Keratinocyte (primary cell): ENCODE data around the gene STEEP1. TPM values are rescaled to one million over a fixed set of nuclear protein-coding genes. Genes with fewer than 3 reads are reported as not detected.

ENCODE experiments used
- DNase-seq: peaks from one replicate; pipeline ENCODE4 v3.0.0-alpha.2; 2011; ENCODE audit warnings: low read depth, missing footprints, low spot score
- FAIRE-seq: peaks from 2 replicates; lab custom pipeline; 2011; peaks lifted over from hg19 to GRCh38; lab: Jason Lieb, UNC
- H2AFZ ChIP-seq: 2 replicates; pipeline ENCODE4 v1.6.0; 2012; ENCODE audit warnings: low read length, control low read depth, inconsistent platforms; ENCODE audit not compliant: control insufficient read depth
- H3K27ac ChIP-seq: 2 replicates; pipeline ENCODE4 v1.5.1; 2011; ENCODE audit warnings: low read length; ENCODE audit not compliant: control insufficient read depth, insufficient read depth
- H3K27me3 ChIP-seq: 3 replicates; pipeline ENCODE4 v1.6.0; 2011; ENCODE audit warnings: low read length; ENCODE audit not compliant: control insufficient read depth, insufficient read depth; ENCODE audit errors: extremely low read depth
- H3K36me3 ChIP-seq, 2 experiments: 2 replicates in 1 of 2; 3 replicates in 1 of 2; pipeline ENCODE4 v1.5.1; 2011; ENCODE audit warnings: low read length in 2 of 2, mild to moderate bottlenecking in 1 of 2; ENCODE audit not compliant: control insufficient read depth in 2 of 2, insufficient read depth in 2 of 2; ENCODE audit errors: extremely low read depth in 1 of 2
- H3K4me1 ChIP-seq: 3 replicates; pipeline ENCODE4 v1.5.1; 2011; ENCODE audit warnings: low read length; ENCODE audit not compliant: control insufficient read depth, insufficient read depth; ENCODE audit errors: extremely low read depth
- H3K4me2 ChIP-seq: 3 replicates; pipeline ENCODE4 v1.6.0; 2011; ENCODE audit warnings: low read depth, low read length; ENCODE audit not compliant: control insufficient read depth, insufficient read depth; ENCODE audit errors: extremely low read depth
- H3K4me3 ChIP-seq, 3 experiments: fragments of 200-600 bp in 1 of 3; sonication (generic) in 1 of 3; 2 replicates in 2 of 3; 3 replicates in 1 of 3; pipeline ENCODE4 v1.5.1; 2011 to 2016; ENCODE audit warnings: low read length in 3 of 3, mild to moderate bottlenecking in 3 of 3, control low read depth in 2 of 3, inconsistent platforms in 1 of 3, low read depth in 1 of 3, mixed read lengths in 1 of 3, mixed run types in 1 of 3, moderate library complexity in 1 of 3; ENCODE audit not compliant: control insufficient read depth in 2 of 3, insufficient read depth in 2 of 3; ENCODE audit errors: extremely low read depth in 1 of 3
- H3K79me2 ChIP-seq: 2 replicates; pipeline ENCODE4 v1.6.0; 2012; ENCODE audit warnings: low read length; ENCODE audit not compliant: control insufficient read depth, insufficient read depth
- H3K9ac ChIP-seq: 3 replicates; pipeline ENCODE4 v1.6.0; 2011; ENCODE audit warnings: low read length; ENCODE audit not compliant: control insufficient read depth, insufficient read depth; ENCODE audit errors: extremely low read depth
- H3K9me1 ChIP-seq: 3 replicates; pipeline ENCODE4 v1.6.0; 2011; ENCODE audit warnings: low read length; ENCODE audit not compliant: control insufficient read depth, insufficient read depth; ENCODE audit errors: extremely low read depth
- H3K9me3 ChIP-seq: 2 replicates; pipeline ENCODE4 v1.5.1; 2012; ENCODE audit warnings: low read depth, low read length; ENCODE audit not compliant: control insufficient read depth
- H4K20me1 ChIP-seq: 3 replicates; pipeline ENCODE4 v1.6.0; 2011; ENCODE audit warnings: low read length; ENCODE audit not compliant: control insufficient read depth, insufficient read depth; ENCODE audit errors: extremely low read depth
- EZH2 ChIP-seq: IDR thresholded peaks from one replicate; pipeline ENCODE4 v1.6.1; 2012; ENCODE audit warnings: inconsistent platforms, mild to moderate bottlenecking, low read length, moderate library complexity
- dilution Hi-C: fragments of 300-500 bp; cut with MboI; formaldehyde crosslinking; loops from one replicate; pipeline ENCODE4 v1.7.0; 2020; ENCODE audit warnings: low sequenced_read_pairs; ENCODE audit not compliant: extremely low pct_ligation_motif_present
- polyA plus RNA-seq, 5 experiments: library from polyadenylated mRNA; depleted of rRNA in 3 of 5; stranded (reverse) in 3 of 5; stranded (forward) in 1 of 5; unstranded in 1 of 5; fragments of >200 nt; gene quantifications; 1 replicate in 1 of 5; 2 replicates in 3 of 5; 3 replicates in 1 of 5; pipeline versions ENCODE4 v1.2.1 to v1.2.3, GENCODE V29; 2011 to 2012; ENCODE audit warnings: missing spikeins in 2 of 5, low read depth in 1 of 5, low replicate concordance in 1 of 5
- TF ChIP-seq, protein P1 (sequence below), 3 experiments: IDR thresholded peaks in 1 of 3; conservative IDR thresholded peaks in 1 of 3; optimal IDR thresholded peaks in 1 of 3; 2 replicates in 2 of 3; 3 replicates in 1 of 3; pipeline versions ENCODE3 to v1.5.1; 2011; ENCODE audit warnings: low read length in 3 of 3, mild to moderate bottlenecking in 3 of 3, moderate library complexity in 2 of 3, control low read depth in 1 of 3, inconsistent platforms in 1 of 3; ENCODE audit not compliant: insufficient read depth in 2 of 3; ENCODE audit errors: extremely low read depth in 1 of 3

Gene STEEP1
- polyA plus RNA-seq, 1 donor (not counting 4 experiments of a cell fraction or from before 2014, with no cell fraction given): 23.3 TPM

DNA sequence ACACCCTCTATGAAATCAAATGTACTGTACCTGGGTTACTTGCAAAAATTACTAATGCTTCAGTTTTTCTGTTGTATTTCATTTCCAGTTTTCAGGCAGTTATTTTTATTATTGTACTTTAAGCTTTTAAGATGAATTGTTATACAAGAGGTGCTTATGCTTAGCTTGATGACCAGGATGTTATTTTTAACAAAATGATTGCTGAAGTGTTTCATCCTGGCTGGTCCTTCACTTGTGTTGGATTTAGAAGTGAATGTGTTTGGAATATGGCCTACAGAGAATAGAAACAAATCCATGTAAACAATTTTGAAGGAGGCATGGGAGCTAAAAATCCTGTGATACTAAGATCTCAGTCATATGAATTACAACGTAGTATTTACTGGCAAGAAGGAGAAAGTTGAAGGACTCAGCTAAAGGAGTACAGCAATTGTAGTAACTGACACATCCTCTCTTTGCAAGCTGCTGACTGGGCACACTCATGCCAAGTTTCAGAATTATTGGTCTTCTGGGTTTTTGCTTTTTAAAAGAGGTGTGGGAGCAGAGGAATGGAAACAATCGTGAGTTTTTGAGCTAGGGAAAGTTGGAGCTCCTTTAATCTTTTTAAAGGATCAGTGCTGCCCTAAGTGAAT is 18.3 kb upstream of the STEEP1 start:
- no peaks in the 10 kb centered on the region for H3K36me3 ChIP-seq
- no peak for FAIRE-seq

DNA sequence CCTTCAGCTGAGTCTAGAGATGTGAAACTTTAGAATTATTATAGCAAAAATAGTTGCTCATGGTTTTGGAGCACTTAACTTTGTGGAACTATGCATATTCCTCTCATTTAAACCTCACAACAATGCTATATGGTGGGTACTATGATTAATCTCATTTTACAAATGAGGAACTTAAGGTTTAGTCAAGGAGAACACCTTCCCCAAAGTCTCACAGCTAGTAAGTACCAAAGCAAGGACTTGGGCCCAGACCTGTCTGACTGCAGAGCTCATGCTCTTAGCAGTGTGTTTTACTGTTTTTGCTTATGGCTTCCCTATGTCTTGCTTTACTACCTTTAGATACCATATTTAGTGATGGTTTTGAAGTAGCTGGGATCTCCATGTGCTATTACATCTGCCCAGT is 14.2 kb upstream of the STEEP1 start:
- FAIRE-seq: no peak
- Histone ChIP-seq H4K20me1 (no peaks in the 10 kb centered on the region), H3K4me2 (no peak overlapping the region), H3K9ac (no peak overlapping the region), H2AFZ (no peak overlapping the region), H3K27me3 (no peaks in the 10 kb centered on the region), H3K36me3 (no peaks in the 10 kb centered on the region), H3K9me1 (no peaks in the 10 kb centered on the region), H3K27ac (no peak overlapping the region), H3K79me2 (peaks cover 8% of the 10 kb centered on the region), H3K4me1 (no peaks in the 10 kb centered on the region), H3K9me3 (no peaks in the 10 kb centered on the region), H3K4me3 (no peak overlapping the region)
- dilution Hi-C loops: no loop called here
- DNase-seq: no peak
- TF ChIP-seq, protein P1, sequence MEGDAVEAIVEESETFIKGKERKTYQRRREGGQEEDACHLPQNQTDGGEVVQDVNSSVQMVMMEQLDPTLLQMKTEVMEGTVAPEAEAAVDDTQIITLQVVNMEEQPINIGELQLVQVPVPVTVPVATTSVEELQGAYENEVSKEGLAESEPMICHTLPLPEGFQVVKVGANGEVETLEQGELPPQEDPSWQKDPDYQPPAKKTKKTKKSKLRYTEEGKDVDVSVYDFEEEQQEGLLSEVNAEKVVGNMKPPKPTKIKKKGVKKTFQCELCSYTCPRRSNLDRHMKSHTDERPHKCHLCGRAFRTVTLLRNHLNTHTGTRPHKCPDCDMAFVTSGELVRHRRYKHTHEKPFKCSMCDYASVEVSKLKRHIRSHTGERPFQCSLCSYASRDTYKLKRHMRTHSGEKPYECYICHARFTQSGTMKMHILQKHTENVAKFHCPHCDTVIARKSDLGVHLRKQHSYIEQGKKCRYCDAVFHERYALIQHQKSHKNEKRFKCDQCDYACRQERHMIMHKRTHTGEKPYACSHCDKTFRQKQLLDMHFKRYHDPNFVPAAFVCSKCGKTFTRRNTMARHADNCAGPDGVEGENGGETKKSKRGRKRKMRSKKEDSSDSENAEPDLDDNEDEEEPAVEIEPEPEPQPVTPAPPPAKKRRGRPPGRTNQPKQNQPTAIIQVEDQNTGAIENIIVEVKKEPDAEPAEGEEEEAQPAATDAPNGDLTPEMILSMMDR (optimal IDR thresholded peaks at IDR 0.05 in 1 of 3, IDR thresholded peaks at IDR 0.05 in 1 of 3, conservative IDR thresholded peaks at IDR 0.05 in 1 of 3; ENCODE audit: extremely low read depth in 1 of 3, insufficient read depth in 2 of 3, low read length in 3 of 3): no peak
- TF ChIP-seq EZH2: no peak

More for the DNA sequence above, 18.3 kb upstream of the STEEP1 start:
- no peaks in the 10 kb centered on the region for H3K9me1 ChIP-seq
- H3K27ac ChIP-seq: no peak overlapping the region
- no peak overlapping the region for H2AFZ ChIP-seq
- no peak for DNase-seq
- H3K79me2 ChIP-seq: no peaks in the 10 kb centered on the region
- dilution Hi-C loops: no loop called here
- no peaks in the 10 kb centered on the region for H4K20me1 ChIP-seq
- H3K27me3 ChIP-seq: no peaks in the 10 kb centered on the region
- TF ChIP-seq, protein P1 (optimal IDR thresholded peaks at IDR 0.05 in 1 of 3, IDR thresholded peaks at IDR 0.05 in 1 of 3, conservative IDR thresholded peaks at IDR 0.05 in 1 of 3; ENCODE audit: extremely low read depth in 1 of 3, insufficient read depth in 2 of 3, low read length in 3 of 3): no peak
- no peak for TF ChIP-seq EZH2
- H3K4me2 ChIP-seq: no peak overlapping the region
- no peaks in the 10 kb centered on the region for H3K4me1 ChIP-seq
- no peaks in the 10 kb centered on the region for H3K9me3 ChIP-seq
- no peak overlapping the region for H3K9ac ChIP-seq
- no peak overlapping the region for H3K4me3 ChIP-seq
